Pancreas (tissue), 10 donors: ENCODE measurements around the gene SDK1. TPM values are rescaled to one million over a fixed set of nuclear protein-coding genes. Genes with fewer than 3 reads are reported as not detected.

Experiments
- ATAC-seq, 4 donors: fragments of 200-7000 bp; cut with Tn5 transposase; one replicate each; pipeline versions ENCODE4 v1.8.0 to v1.9.1; 2020; ENCODE audit warnings: mild to moderate bottlenecking in 4 of 4, moderate library complexity in 4 of 4
- DNase-seq, 6 donors: peaks; one replicate each; pipeline ENCODE4 v3.0.0-alpha.2; 2020
- FAIRE-seq: peaks from 2 replicates; lab custom pipeline; 2012; peaks lifted over from hg19 to GRCh38; lab: Jason Lieb, UNC
- H3K27ac ChIP-seq, 4 donors: fragments of 200-600 bp; sonication (generic); 1 replicate in 3 of 4; 2 replicates in 1 of 4; pipeline versions ENCODE4 v1.5.0 to v1.8.0; 2020
- H3K27me3 ChIP-seq, 4 donors: fragments of 200-600 bp; one replicate each; pipeline ENCODE4 v1.8.0; 2021
- H3K36me3 ChIP-seq, 3 donors: fragments of 200-600 bp; sonication (generic) in 1 of 3; one replicate each; pipeline versions ENCODE4 v1.5.0 to v1.8.0; 2020 to 2021
- H3K4me1 ChIP-seq, 3 donors: fragments of 200-600 bp; one replicate each; pipeline ENCODE4 v1.8.0; 2021
- H3K4me3 ChIP-seq, 4 donors: fragments of 200-600 bp; sonication (generic) in 2 of 4; one replicate each; pipeline versions ENCODE4 v1.5.0 to v1.8.0; 2020 to 2021
- H3K9me3 ChIP-seq, 4 donors: fragments of 200-600 bp; one replicate each; pipeline ENCODE4 v1.8.0; 2021
- CTCF ChIP-seq, 4 donors: fragments of 200-600 bp; sonication (generic) in 3 of 4; IDR thresholded peaks; one replicate each; pipeline versions ENCODE4 v1.5.0 to v1.8.0; 2021; ENCODE audit warnings: antibody characterized with exemption in 4 of 4
- WGBS, 2 donors: extraction: QIAGEN DNeasy Blood & Tissue Kit; methylation state at CpG; one replicate each; pipeline ENCODE4 v1.1.7; 2013; 5-methylcytosine and 5-hydroxymethylcytosine counted together
- intact Hi-C, 3 donors: fragments of 100-400 bp; cut with DNase I; formaldehyde crosslinking; loops; one replicate each; pipeline versions ENCODE4 v1.11.1 to v1.14.2; 2022
- polyA plus RNA-seq, 2 donors: library from polyadenylated mRNA; stranded (reverse); fragments of 200-250 nt; gene quantifications; one replicate each; pipeline ENCODE4 v1.2.3, GENCODE V29; 2013
- total RNA-seq, 6 donors: library from RNA; stranded (reverse); fragmentation: NEBNext Ultra II Directional in 4 of 6; extraction: Animal tissue kit (Norgen Biotek cat#: 25700) in 4 of 6; gene quantifications; one replicate each; pipeline versions ENCODE4 v1.2.1 to v1.2.4, GENCODE V29; 2021 to 2023
- donor health status: healthy with polysubstance abuse.
- donor health status: DM: no; HTN: no; CAD: no; lungs with moderate emphysema.
- donor health status: DM: no; HTN: no; CAD: no.
- donor health status: control.
- donor health status: control.
- donor health status: Bipolar disorder and iron deficiency.
- donor health status: DM: yes; HTN: yes; CAD: no.
- donor health status: DM: no; HTN: no; CAD: no.
- donor health status: DM: no; HTN: no; CAD: no.
- donor health status: DM: yes; HTN: yes; CAD: no.

Gene SDK1
- total and polyA plus RNA-seq, 8 donors, result 10.8 to 30.8 (median 19.8) TPM

GRCh38 chr7:4297918-4298219 lies 996.8 kb downstream of the SDK1 start:
- intact Hi-C loops, result no loop called here
- WGBS, 2 donors, result 60 to 70% methylated on average over 5 of the region's 5 CpGs

GRCh38 chr7:4299431-4299830 lies 998.4 kb downstream of the SDK1 start:
- no peaks in the 10 kb centered on the region for H3K4me1 ChIP-seq
- no peak for FAIRE-seq
- H3K27me3 ChIP-seq, result no peaks in the 10 kb centered on the region
- no peaks in the 10 kb centered on the region for H3K36me3 ChIP-seq
- no peak for DNase-seq
- TF ChIP-seq CTCF (IDR thresholded peaks at IDR 0.05), result no peak
- H3K4me3 ChIP-seq, result no peak overlapping the region
- H3K27ac ChIP-seq, result no peak overlapping the region
- no peaks in the 10 kb centered on the region for H3K9me3 ChIP-seq
- WGBS, 2 donors, result 79 to 87% methylated on average over 5 of the region's 5 CpGs
- intact Hi-C loops, result no loop called here
- no peak for ATAC-seq

More at GRCh38 chr7:4297918-4298219, 996.8 kb downstream of the SDK1 start:
- no peaks in the 10 kb centered on the region for H3K9me3 ChIP-seq
- ATAC-seq (no peak), FAIRE-seq (no peak), DNase-seq (no peak)
- no peak for TF ChIP-seq CTCF (IDR thresholded peaks at IDR 0.05)
- no peak overlapping the region for H3K4me3 ChIP-seq
- H3K27ac ChIP-seq, result no peak overlapping the region
- H3K36me3 ChIP-seq, result no peaks in the 10 kb centered on the region
- H3K27me3 ChIP-seq, result no peaks in the 10 kb centered on the region
- no peaks in the 10 kb centered on the region for H3K4me1 ChIP-seq

- ATAC-seq (no peak), DNase-seq (no peak), FAIRE-seq (no peak)
- no peak for TF ChIP-seq CTCF (IDR thresholded peaks at IDR 0.05)
- Histone ChIP-seq H3K4me1 (no peaks in the 10 kb centered on the region), H3K9me3 (no peaks in the 10 kb centered on the region), H3K27ac (no peak overlapping the region), H3K27me3 (no peaks in the 10 kb centered on the region), H3K4me3 (no peak overlapping the region), H3K36me3 (no peaks in the 10 kb centered on the region)
- WGBS, 2 donors, result 87 to 95% methylated on average over 19 of the region's 19 CpGs
- intact Hi-C loops, result no loop called here
Measured at GRCh38 chr7:4302203-4302905, 1001.3 kb downstream of the SDK1 start.

- H3K27me3 ChIP-seq, result no peaks in the 10 kb centered on the region
- WGBS, 2 donors, result 63 to 74% methylated on average over 28 of the region's 28 CpGs
- ATAC-seq, result no peak
Measured at GRCh38 chr7:4307316-4308204, 1006.5 kb downstream of the SDK1 start.

More at GRCh38 chr7:4307316-4308204, 1006.5 kb downstream of the SDK1 start:
- TF ChIP-seq CTCF (IDR thresholded peaks at IDR 0.05), result no peak
- no peaks in the 10 kb centered on the region for H3K4me1 ChIP-seq
- intact Hi-C loops, result no loop called here
- no peaks in the 10 kb centered on the region for H3K36me3 ChIP-seq
- H3K27ac ChIP-seq, result no peak overlapping the region
- H3K9me3 ChIP-seq, result no peaks in the 10 kb centered on the region
- no peak for DNase-seq
- H3K4me3 ChIP-seq, result no peak overlapping the region
- FAIRE-seq, result no peak
